Astrocyte (in vitro differentiated cells and primary cell): ENCODE data around the gene LRMDA.

Source experiments
- CTCF ChIP-seq: IDR thresholded peaks from 2 replicates; pipeline ENCODE4 v1.5.1; 2011; ENCODE audit warnings: low read depth, mild to moderate bottlenecking, inconsistent platforms, low read length, moderate library complexity; ENCODE audit not compliant: insufficient read depth
- EZH2 ChIP-seq: IDR thresholded peaks from 2 replicates; pipeline ENCODE4 v1.6.1; 2012; ENCODE audit warnings: mild to moderate bottlenecking, low read length, inconsistent platforms; ENCODE audit not compliant: insufficient read depth

- TF ChIP-seq CTCF (no peak), EZH2 (no peak)
Observed at GRCh38 chr10:75936841-75937240, 505.4 kb downstream of the LRMDA start.
